HG03196 (cell line): Measurements from ENCODE around the gene BUB1B.
"Not testable (repeated sequence)": the region's sequence is repeated elsewhere in the genome, so short reads cannot be mapped to it uniquely, and the experiment has no call there.

ENCODE experiments used
- ATAC-seq: cut with Tn5 transposase; IDR thresholded peaks from one replicate; pipeline ENCODE4 v1.9.1; 2021; ENCODE audit not compliant: unreplicated experiment

The BUB1B gene

DNA sequence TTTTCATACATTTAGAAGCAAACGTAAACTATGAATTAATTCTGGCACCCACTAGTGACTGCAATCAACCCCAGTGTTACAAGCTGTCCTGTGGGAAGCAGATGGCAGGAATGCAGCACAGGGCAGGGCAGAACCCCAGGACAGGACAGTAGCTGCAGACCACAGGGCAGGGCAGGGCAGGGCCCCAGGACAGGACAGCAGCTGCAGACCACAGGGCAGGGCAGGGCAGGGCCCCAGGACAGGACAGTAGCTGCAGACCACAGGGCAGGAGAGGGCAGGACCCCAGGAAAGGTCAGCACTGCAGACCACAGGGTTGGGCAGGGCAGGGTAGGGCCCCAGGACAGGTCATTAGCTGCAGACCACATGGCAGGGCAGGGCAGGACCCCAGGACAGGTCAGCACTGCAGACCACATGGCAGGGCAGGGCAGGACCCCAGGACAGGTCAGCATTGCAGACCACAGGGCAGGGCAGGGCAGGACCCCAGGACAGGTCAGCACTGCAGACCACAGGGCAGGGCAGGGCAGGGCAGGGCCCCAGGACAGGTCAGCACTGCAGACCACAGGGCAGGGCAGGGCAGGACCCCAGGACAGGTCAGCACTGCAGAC is 24.9 kb upstream of the BUB1B start:
- not testable (repeated sequence) for ATAC-seq

- ATAC-seq, result no peak
Measured at GRCh38 chr15:40136470-40137302, 24.2 kb upstream of the BUB1B start.

- ATAC-seq, result no peak
Measured at GRCh38 chr15:40137303-40138200, 23.3 kb upstream of the BUB1B start.

DNA sequence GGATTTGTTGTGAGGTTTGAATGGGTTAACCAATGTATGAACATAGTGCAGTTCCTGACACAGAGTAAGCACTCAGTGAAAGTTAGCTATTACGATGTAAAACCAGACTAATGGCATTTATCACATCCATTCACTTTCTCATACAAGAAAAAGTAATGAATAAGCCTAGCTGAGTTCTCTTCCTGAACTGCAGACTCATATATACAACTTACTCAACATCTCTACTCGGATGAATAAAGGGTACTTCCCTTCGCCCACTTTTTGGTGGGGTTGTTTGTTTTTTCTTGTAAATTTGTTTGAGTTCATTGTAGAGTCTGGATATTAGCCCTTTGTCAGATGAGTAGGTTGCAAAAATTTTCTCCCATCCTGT is 22.7 kb upstream of the BUB1B start:
- not testable (repeated sequence) for ATAC-seq

DNA sequence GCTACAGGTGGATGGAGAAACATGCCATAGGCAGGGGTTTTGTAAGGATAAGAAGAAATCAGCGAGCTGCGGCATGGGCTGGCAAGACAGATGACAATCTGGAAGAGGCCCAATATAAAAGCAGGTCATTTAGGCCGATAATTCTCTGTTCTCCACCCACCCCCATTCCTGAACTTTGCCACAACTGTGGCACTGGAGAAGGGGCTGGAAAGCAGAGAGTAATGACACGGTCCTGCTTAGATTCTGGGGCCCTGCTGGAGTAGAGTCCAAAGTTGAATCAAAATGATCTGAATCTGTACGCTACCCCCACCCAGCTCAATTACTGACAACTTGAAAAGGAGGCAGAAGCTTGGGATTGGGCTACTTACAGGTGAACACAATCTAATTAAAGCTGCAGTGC is 18.4 kb upstream of the BUB1B start:
- ATAC-seq, result no peak

DNA sequence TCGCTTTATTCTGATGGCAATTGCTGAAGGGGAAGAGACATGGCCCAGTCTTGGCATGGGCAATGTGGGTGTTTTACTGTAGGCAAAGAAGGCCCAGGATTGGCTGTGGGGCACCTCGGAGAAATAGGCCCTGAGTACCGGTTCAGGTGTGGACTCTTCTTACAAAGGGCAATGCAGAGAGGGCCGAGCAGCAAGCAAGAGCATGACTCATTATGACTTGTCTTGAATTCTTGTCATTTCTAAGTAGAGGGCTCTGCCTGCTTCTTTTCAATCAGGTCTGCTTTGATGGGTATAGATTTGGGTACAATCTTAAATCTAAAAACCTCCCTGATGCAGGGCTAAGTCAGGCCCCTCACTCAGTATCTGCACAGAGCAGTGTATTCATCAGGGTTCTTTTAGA is 14.8 kb upstream of the BUB1B start:
- ATAC-seq, result no peak

DNA sequence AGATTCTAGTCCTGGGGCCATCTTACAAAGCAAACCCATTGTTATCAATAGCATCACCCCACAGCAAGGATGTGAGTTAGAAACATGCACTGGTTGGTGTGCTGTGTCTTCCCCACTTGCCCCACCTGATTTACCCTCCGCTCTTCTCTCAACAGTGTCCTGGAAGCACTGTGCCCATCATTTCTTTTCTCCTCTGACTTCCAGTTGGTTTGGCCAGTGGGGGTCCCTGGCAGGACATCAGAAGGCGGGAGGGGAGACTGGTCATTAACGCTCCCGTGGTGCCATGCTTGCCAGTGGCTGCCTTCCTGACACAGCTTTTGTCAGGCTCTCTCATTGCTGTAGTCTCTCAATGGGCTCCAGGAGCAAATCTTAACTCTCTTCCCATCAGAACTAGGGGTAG is 11.5 kb upstream of the BUB1B start:
- no peak for ATAC-seq

DNA sequence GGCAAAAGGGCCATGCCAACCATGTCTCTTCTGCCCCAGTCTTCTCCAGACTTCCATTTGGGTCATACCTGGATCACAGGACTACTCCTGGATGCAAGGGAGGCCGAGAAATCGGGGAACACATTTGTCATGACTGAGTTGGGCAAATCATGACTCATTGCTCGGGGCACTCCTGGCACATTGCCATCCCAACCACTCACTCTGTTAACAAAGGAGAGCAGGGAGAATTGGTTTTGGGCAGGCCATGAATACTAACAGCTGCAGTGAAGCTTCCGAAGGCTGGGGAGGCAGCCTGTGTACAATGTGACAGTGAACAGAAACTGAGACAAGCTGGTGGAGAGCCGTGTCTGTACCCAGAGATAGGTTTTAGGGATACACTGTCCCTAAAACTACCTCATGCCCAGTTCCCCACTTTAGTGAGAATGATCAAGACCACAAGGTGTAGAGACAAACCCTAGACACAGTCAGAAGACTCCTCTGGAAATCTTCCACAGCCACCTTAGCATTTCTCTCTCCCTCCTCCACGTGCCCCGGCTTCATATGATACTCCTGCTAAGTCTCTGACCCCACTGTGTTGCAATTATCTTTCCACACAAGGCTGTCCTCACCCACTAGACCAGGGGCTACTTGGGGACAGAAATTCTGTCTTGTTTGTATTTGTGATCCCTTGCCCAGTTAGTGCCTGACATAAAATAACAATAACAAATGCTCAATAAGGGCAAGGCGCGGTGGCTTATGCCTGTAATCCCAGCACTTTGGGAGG is 10.5 kb upstream of the BUB1B start:
- no peak for ATAC-seq

DNA sequence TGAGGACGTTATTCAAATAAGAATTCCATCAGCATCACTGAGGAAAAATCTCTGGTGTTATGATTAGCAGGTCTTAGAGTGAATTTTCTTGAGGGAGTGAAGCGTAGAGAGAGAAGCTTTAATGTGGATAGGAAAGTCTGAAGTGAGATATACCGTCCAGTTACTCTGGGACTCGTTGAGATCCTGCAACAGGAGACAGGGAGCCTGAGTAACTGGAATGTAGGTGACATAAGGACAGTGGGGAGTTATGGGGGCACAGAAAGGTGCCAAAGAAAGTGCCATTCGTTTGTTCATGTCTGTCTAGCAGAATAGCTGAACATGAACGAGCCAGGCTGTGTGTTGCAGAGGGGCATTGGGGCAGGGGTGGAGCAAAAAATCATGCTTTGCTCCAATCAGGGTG is 9.4 kb upstream of the BUB1B start:
- ATAC-seq, result no peak

- no peak for ATAC-seq
Measured at GRCh38 chr15:40151991-40152390, 8.9 kb upstream of the BUB1B start.

DNA sequence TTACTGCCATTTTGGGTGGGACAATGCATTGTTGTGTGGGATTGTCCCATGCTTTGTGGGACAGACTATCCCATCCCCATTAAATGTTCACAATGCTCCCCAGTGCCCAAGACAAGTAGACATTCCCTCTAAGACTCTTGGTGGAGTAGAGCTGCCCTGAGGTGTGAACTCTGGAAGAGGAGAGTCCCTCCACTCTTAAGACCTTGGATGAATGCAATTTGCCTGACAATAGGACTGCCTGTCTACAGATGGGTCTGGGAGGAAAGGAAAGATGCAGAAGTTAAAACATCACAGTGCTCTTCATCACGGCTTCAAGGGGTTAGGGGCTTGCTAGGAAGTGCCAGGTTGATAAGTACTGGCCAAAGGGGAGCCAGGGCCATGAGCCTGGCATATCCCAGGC is 6.0 kb upstream of the BUB1B start:
- ATAC-seq, result not testable (repeated sequence)

GRCh38 chr15:40155270-40155910 is 5.5 kb upstream of the BUB1B start:
- ATAC-seq, result no peak

DNA sequence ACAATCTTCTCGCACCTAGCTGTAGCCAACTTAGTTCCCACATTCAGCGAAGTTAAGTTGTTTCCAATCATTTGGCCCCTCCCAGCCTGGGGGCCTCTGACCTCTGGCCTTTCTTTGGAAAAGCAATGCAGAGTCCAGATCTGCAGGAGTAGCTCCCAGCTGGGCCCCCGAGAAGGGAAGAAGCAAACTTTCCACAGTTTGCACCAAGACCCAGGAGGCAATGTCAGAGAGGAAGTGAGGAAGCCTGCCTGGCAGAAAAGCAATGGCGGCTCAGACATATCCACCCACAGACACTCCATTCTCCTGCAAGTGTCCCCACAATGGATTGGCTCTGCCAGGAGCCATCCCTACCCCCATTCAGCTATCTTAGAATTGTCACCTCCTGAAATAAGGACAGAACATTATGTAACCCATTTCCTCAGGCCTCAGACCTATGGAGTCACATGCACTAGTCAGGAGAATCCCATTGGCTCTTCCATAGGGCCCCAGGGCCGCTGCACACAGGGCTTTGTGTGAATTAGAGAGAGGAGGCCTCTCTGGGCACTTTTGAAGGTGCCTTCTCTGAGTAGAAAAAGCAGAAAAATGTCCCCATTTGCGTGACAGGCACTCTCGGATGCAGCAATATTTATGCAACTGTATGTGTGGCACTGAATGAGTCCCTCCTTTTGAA is 3.0 kb upstream of the BUB1B start:
- no peak for ATAC-seq

DNA sequence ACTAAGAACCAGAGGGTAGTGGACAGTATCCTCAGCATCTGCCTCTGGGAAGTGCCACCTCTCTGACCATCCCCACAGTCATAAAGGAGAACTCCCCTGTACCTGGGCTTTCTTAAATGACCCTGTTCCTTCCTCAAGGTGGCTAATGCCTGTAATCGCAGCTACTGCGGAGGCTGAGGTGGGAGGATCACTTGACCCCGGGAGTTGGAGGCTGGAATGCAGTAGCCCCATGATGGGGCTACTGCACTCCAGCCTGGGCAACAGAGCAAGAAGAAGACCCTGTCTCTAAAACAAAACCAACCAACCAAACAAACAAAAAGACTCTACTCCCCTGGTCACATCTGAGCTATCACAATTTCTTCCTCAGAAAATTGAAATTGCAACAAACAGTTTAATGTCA is 848 bp upstream of the BUB1B start:
- ATAC-seq, result no peak

DNA sequence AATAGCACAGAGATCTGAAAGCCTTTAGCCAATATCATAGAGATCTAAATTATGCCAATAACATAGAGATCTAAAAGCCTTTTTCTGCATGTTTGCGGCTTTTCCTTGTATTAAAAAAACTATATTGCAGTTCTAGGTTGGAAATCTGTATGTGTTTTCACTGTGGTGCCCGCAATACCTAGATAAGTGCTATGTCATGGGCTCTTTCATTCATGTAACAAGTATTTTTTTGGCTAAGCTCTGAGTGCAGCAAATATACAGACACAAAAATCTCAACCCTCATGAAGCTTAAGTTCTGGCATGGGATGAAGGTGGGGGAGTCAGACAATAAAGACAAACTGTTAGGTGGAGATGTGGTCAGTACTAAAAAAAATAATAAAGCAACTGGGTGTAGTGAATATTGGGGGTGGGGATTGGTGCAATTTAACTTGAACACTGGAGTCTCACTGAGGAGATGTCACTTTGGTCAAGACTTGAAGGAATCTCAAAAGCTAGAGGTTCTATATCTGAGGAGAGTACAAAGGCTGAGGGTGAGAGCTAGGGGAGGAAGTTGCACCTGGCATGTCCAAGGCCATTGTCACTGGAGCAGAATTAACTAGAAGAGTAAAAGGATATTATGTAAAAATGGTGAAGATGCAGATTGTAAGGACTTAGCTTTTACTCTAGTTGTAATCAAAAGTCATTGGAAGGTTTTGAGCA is 973 bp downstream of the BUB1B start:
- no peak for ATAC-seq

DNA sequence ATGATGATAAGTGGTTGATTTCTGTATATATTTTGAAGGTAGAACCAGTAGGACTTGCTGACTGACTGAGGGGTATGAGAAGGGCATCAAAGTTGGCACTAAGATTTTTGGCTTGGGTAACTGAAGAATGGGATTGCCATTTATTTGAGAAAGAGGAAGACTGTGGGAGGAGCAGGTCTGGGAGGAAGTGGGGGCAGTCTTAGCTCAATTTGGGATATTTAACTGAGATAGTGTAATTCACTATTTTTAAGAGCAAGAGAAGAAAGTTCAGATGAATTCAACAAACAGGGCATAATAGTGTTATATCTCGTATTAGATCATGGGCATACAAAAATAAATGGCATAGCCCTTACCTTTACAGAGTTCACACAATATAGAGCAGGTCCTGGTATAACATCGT is 1.7 kb downstream of the BUB1B start:
- ATAC-seq, result no peak

DNA sequence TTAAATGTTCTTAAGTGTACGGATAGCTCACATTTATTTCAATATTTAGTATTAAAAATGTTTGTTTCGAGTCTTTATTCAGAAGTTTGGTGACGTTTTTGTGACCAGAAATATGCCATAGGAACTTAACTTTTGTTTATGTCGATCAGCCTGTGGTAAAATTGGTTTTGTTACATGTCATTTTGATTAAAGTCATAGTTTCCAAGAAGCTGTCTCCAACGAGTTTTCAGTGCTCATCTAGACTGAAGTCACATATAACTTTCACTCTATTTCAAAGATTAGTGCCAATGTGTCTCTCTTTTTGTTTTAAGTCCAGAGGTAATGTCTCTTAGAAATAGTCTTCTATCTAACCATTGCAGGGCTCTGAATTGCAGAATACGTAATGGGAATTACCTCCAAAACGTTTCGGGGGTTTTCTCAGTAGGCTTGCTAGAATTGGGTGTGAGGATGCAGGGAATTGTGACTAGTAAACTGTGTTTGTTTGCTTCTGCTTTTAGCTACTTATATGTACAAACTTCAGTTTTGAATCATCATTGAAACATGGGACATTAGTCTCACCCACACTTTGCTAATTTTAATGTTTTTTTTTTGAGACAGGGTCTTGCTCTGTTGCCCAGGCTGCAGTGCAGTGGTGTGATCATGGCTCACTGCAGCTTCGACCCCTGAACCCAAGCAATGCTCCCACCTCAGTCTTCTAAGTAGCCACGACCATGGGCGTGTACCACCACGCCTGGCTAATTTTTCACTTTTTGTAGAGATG is 3.0 kb downstream of the BUB1B start:
- no peak for ATAC-seq

GRCh38 chr15:40167374-40167773 is 6.5 kb downstream of the BUB1B start:
- not testable (repeated sequence) for ATAC-seq

DNA sequence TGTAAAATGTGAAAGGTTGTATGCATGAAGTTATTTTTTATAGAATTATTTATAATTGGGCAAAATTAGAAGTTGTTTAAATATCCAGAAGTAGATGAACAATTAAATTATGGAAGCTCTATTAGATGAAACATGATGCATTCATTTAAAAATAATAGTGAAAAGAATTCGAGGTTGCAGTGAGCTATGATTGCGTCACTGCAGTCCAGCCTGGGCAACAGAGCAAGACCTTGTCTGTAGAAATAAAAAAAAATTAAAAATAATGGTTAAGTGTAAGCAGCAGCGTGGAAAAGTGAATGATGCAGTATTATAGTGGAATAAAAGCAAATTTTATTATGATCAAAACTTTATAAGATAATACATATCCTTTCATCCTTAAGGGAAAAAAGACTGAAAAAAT is 14.3 kb downstream of the BUB1B start:
- no peak for ATAC-seq
